Neural progenitor cell (in vitro differentiated cells): ENCODE data around the gene MRPL2. TPM values are rescaled to one million over a fixed set of nuclear protein-coding genes. Genes with fewer than 3 reads are reported as not detected.

Source experiments
- DNase-seq: peaks from one replicate; pipeline ENCODE4 v3.0.0-alpha.2; 2016; ENCODE audit warnings: low spot score
- H2AFZ ChIP-seq: fragments of 200-600 bp; sonication (generic); replicated peaks from 2 replicates; pipeline ENCODE4 v1.6.1; 2016; ENCODE audit warnings: antibody characterized with exemption
- H3F3A ChIP-seq: fragments of 200-600 bp; sonication (generic); 2 replicates; pipeline ENCODE4 v1.6.1; 2016; ENCODE audit warnings: antibody characterized with exemption, low read depth
- H3K27ac ChIP-seq: fragments of 200-600 bp; sonication (generic); 2 replicates; pipeline ENCODE4 v1.5.1; 2016; ENCODE audit warnings: mild to moderate bottlenecking
- H3K27me3 ChIP-seq: fragments of 200-600 bp; sonication (generic); 2 replicates; pipeline ENCODE4 v1.6.1; 2016; ENCODE audit warnings: mild to moderate bottlenecking, moderate library complexity
- H3K36me3 ChIP-seq: fragments of 200-600 bp; sonication (generic); 2 replicates; pipeline ENCODE4 v1.5.1; 2016
- H3K4me1 ChIP-seq: fragments of 200-600 bp; sonication (generic); 2 replicates; pipeline ENCODE4 v1.6.1; 2016; ENCODE audit warnings: mixed run types
- H3K4me2 ChIP-seq: fragments of 200-600 bp; sonication (generic); 2 replicates; pipeline ENCODE4 v1.6.1; 2016
- H3K4me3 ChIP-seq: fragments of 200-600 bp; sonication (generic); 2 replicates; pipeline ENCODE4 v1.5.1; 2016
- H3K79me2 ChIP-seq: fragments of 200-600 bp; sonication (generic); 2 replicates; pipeline ENCODE4 v1.6.1; 2016; ENCODE audit warnings: low read depth
- H3K9ac ChIP-seq: fragments of 200-600 bp; sonication (generic); 2 replicates; pipeline ENCODE4 v1.6.1; 2016
- H3K9me3 ChIP-seq: fragments of 200-600 bp; sonication (generic); 2 replicates; pipeline ENCODE4 v1.5.1; 2016; ENCODE audit warnings: low read depth
- H4K20me1 ChIP-seq: fragments of 200-600 bp; sonication (generic); 2 replicates; pipeline ENCODE4 v1.6.1; 2016; ENCODE audit warnings: low read depth
- H3K27ac Mint-ChIP-seq: 3 replicates; pipeline ENCODE4 v1.8.0; 2021; ENCODE audit warnings: mixed read lengths
- H3K27me3 Mint-ChIP-seq: 2 replicates; pipeline ENCODE4 v1.8.0; 2022; ENCODE audit warnings: low read depth, mild to moderate bottlenecking, inconsistent platforms, moderate library complexity, mixed read lengths; ENCODE audit not compliant: insufficient read depth
- H3K36me3 Mint-ChIP-seq: 3 replicates; pipeline ENCODE4 v1.8.0; 2021; ENCODE audit warnings: mixed read lengths
- H3K4me1 Mint-ChIP-seq: 3 replicates; pipeline ENCODE4 v1.8.0; 2021; ENCODE audit warnings: mixed read lengths
- H3K4me3 Mint-ChIP-seq: 3 replicates; pipeline ENCODE4 v1.8.0; 2021; ENCODE audit warnings: mild to moderate bottlenecking, moderate library complexity, mixed read lengths
- H3K9me3 Mint-ChIP-seq: 3 replicates; pipeline ENCODE4 v1.8.0; 2020; ENCODE audit warnings: mixed read lengths
- EZH2 ChIP-seq: fragments of 200-600 bp; sonication (generic); IDR thresholded peaks from 2 replicates; pipeline ENCODE4 v1.6.1; 2017; ENCODE audit warnings: antibody characterized with exemption, mild to moderate bottlenecking, moderate library complexity
- EZH2phosphoT487 ChIP-seq: fragments of 200-600 bp; sonication (generic); IDR thresholded peaks from 2 replicates; pipeline ENCODE4 v1.6.1; 2017; ENCODE audit warnings: antibody characterized with exemption
- total RNA-seq: library from RNA; depleted of rRNA; stranded (reverse); fragments of >200 nt; gene quantifications from 2 replicates; pipeline ENCODE4 v1.2.3, GENCODE V29; 2015; ENCODE audit warnings: low replicate concordance
- TF ChIP-seq, protein P1 (sequence below): fragments of 200-600 bp; sonication (generic); IDR thresholded peaks from 2 replicates; pipeline ENCODE4 v1.5.1; 2017; ENCODE audit warnings: antibody characterized with exemption, mild to moderate bottlenecking

The MRPL2 gene
- total RNA-seq, 1 donor from 2014 or later: 20.7 TPM

- Histone ChIP-seq H3K4me1 (peaks cover 43% of the 10 kb centered on the region), H3K4me2 (peak overlapping the region; percentile 74), H3K27ac (peak overlapping the region; percentile 94), H3K9me3 (no peaks in the 10 kb centered on the region), H3F3A (peaks cover 46% of the 10 kb centered on the region), H4K20me1 (peaks cover 64% of the 10 kb centered on the region), H3K4me3 (peak overlapping the region; percentile 33), H3K79me2 (peaks cover 98% of the 10 kb centered on the region), H3K27me3 (no peaks in the 10 kb centered on the region), H3K36me3 (no peaks in the 10 kb centered on the region), H2AFZ (no peak overlapping the region), H3K9ac (no peak overlapping the region)
- TF ChIP-seq EZH2 (no peak), EZH2phosphoT487 (no peak)
- TF ChIP-seq, protein P1, sequence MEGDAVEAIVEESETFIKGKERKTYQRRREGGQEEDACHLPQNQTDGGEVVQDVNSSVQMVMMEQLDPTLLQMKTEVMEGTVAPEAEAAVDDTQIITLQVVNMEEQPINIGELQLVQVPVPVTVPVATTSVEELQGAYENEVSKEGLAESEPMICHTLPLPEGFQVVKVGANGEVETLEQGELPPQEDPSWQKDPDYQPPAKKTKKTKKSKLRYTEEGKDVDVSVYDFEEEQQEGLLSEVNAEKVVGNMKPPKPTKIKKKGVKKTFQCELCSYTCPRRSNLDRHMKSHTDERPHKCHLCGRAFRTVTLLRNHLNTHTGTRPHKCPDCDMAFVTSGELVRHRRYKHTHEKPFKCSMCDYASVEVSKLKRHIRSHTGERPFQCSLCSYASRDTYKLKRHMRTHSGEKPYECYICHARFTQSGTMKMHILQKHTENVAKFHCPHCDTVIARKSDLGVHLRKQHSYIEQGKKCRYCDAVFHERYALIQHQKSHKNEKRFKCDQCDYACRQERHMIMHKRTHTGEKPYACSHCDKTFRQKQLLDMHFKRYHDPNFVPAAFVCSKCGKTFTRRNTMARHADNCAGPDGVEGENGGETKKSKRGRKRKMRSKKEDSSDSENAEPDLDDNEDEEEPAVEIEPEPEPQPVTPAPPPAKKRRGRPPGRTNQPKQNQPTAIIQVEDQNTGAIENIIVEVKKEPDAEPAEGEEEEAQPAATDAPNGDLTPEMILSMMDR: no peak
- H3K4me3 Mint-ChIP-seq: peak overlapping the region; percentile 60
- H3K9me3 Mint-ChIP-seq: no peaks in the 10 kb centered on the region
- H3K27me3 Mint-ChIP-seq: peaks cover 2% of the 10 kb centered on the region
- H3K27ac Mint-ChIP-seq: peak overlapping the region; percentile 96
- H3K36me3 Mint-ChIP-seq: no peaks in the 10 kb centered on the region
- DNase-seq: peak; percentile 70
- H3K4me1 Mint-ChIP-seq: peaks cover 52% of the 10 kb centered on the region
These were observed 30.2 kb upstream of the MRPL2 start for GRCh38 chr6:43089467-43089866.

GRCh38 chr6:43088654-43089056, 29.4 kb upstream of the MRPL2 start:
- peak overlapping the region; percentile 96 for H3K27ac Mint-ChIP-seq
- DNase-seq: no peak
- peaks cover 98% of the 10 kb centered on the region for H3K79me2 ChIP-seq
- H3K27ac ChIP-seq: peak overlapping the region; percentile 94
- H3K4me1 Mint-ChIP-seq: peaks cover 46% of the 10 kb centered on the region
- peaks cover 40% of the 10 kb centered on the region for H3F3A ChIP-seq
- no peaks in the 10 kb centered on the region for H3K27me3 ChIP-seq
- H3K4me3 ChIP-seq: no peak overlapping the region
- peaks cover 37% of the 10 kb centered on the region for H3K4me1 ChIP-seq
- H3K9me3 ChIP-seq: no peaks in the 10 kb centered on the region
- H3K36me3 Mint-ChIP-seq: no peaks in the 10 kb centered on the region
- peak overlapping the region; percentile 74 for H3K4me2 ChIP-seq
- H3K4me3 Mint-ChIP-seq: peak overlapping the region; percentile 60
- H3K36me3 ChIP-seq: no peaks in the 10 kb centered on the region
- peaks cover 2% of the 10 kb centered on the region for H3K27me3 Mint-ChIP-seq
- no peak overlapping the region for H3K9ac ChIP-seq
- H4K20me1 ChIP-seq: peaks cover 59% of the 10 kb centered on the region
- TF ChIP-seq EZH2 (no peak), EZH2phosphoT487 (no peak)
- TF ChIP-seq, protein P1: no peak
- H3K9me3 Mint-ChIP-seq: no peaks in the 10 kb centered on the region
- no peak overlapping the region for H2AFZ ChIP-seq

DNA sequence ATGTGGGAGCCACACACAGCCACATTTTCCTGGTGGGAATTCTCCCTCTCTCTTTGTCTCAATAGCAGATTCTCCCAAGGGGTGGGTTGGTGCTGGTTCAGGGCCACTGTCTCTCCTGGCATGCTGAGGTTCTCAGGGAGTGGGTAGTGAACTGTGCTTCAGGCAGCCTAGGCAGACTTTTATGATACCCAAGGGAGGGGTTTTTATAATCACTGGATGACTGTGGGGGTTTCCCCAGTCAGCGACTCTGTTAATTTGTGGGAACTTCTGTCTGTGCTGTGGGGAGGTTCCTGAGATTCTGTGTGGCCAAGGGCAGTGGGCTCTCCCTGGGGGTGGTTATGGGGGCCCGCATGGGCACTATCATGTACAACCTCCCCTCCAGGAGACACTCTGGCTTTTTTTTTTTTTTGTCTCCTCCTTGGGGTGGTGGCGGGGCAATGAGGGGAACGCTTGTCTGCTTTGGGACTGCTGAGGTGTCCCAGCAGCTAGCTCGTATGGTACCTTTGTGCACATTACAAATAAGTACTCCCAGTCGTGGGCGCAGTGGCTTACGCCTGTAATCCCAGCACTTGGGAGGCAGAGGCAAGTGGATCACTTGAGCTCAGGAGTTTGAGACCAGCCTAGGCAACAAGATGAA, 26.9 kb upstream of the MRPL2 start:
- no peak overlapping the region for H2AFZ ChIP-seq
- H3K4me2 ChIP-seq: no peak overlapping the region
- H3K36me3 Mint-ChIP-seq: peaks cover under 1% of the 10 kb centered on the region
- H4K20me1 ChIP-seq: peaks cover 65% of the 10 kb centered on the region
- peaks cover 98% of the 10 kb centered on the region for H3K79me2 ChIP-seq
- TF ChIP-seq, protein P1: no peak
- TF ChIP-seq EZH2 (no peak), EZH2phosphoT487 (no peak)
- H3K9ac ChIP-seq: no peak overlapping the region
- H3K4me1 Mint-ChIP-seq: peaks cover 35% of the 10 kb centered on the region
- no peak overlapping the region for H3K4me3 ChIP-seq
- no peaks in the 10 kb centered on the region for H3K27me3 ChIP-seq
- peaks cover 26% of the 10 kb centered on the region for H3K4me1 ChIP-seq
- H3K4me3 Mint-ChIP-seq: no peak overlapping the region
- peaks cover 4% of the 10 kb centered on the region for H3K27me3 Mint-ChIP-seq
- H3K36me3 ChIP-seq: no peaks in the 10 kb centered on the region
- H3K9me3 Mint-ChIP-seq: no peaks in the 10 kb centered on the region
- peaks cover 29% of the 10 kb centered on the region for H3F3A ChIP-seq
- peak overlapping the region; percentile 33 for H3K27ac Mint-ChIP-seq
- H3K9me3 ChIP-seq: no peaks in the 10 kb centered on the region
- H3K27ac ChIP-seq: no peak overlapping the region
- DNase-seq: no peak
